ENCODE results near the gene PRKN. TPM values are rescaled to one million over a fixed set of nuclear protein-coding genes. Genes with fewer than 3 reads are reported as not detected.

Gene PRKN
- total and polyA plus RNA-seq, 9 donors: 3.0 to 15.0 (median 9.2) TPM

DNA sequence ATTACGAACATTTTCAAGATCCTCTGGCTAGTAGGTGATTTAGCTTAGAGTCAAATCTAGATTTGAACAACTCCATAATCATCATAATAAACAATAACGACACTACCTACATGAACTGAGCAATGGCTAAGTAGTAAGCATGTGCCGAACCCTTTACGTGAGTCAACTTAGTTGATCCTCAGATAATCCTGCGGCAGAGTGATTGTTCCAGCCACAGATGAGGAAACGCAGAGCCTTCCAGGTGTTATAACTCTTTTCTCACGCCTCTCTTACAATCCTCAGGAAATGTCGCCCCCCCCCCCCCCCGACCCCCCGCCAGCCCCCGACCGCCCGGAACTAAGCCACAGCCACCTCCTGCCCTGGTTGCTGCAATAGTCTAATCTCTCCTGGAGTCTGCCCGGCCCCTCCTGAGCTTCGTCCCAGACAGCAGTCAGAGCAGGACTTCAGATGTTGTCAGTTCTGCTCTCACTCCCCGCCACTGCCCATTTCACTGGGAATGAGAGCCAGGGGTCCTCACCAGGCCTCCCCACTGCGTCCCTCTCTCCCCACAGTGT is 1312.2 kb downstream of the PRKN start:
- Histone ChIP-seq H3K36me3 (no peaks in the 10 kb centered on the region), H3K4me1 (ENCODE audit: insufficient read depth) (peaks cover 2% of the 10 kb centered on the region), H3K27me3 (no peaks in the 10 kb centered on the region), H3K9me3 (no peaks in the 10 kb centered on the region), H3K27ac (no peak overlapping the region), H3K4me3 (no peak overlapping the region)
- intact Hi-C loops (cut with DNase I): no loop called here
- DNase-seq: no peak
- WGBS, 3 donors: 70 to 81% (median 75%) methylated on average over 17 of the region's 17 CpGs
- no peak for TF ChIP-seq POLR2A (IDR thresholded peaks at IDR 0.05)
- TF ChIP-seq, protein P1, sequence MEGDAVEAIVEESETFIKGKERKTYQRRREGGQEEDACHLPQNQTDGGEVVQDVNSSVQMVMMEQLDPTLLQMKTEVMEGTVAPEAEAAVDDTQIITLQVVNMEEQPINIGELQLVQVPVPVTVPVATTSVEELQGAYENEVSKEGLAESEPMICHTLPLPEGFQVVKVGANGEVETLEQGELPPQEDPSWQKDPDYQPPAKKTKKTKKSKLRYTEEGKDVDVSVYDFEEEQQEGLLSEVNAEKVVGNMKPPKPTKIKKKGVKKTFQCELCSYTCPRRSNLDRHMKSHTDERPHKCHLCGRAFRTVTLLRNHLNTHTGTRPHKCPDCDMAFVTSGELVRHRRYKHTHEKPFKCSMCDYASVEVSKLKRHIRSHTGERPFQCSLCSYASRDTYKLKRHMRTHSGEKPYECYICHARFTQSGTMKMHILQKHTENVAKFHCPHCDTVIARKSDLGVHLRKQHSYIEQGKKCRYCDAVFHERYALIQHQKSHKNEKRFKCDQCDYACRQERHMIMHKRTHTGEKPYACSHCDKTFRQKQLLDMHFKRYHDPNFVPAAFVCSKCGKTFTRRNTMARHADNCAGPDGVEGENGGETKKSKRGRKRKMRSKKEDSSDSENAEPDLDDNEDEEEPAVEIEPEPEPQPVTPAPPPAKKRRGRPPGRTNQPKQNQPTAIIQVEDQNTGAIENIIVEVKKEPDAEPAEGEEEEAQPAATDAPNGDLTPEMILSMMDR (IDR thresholded peaks at IDR 0.05): no peak
- no peak for TF ChIP-seq EP300 (IDR thresholded peaks at IDR 0.05)

DNA sequence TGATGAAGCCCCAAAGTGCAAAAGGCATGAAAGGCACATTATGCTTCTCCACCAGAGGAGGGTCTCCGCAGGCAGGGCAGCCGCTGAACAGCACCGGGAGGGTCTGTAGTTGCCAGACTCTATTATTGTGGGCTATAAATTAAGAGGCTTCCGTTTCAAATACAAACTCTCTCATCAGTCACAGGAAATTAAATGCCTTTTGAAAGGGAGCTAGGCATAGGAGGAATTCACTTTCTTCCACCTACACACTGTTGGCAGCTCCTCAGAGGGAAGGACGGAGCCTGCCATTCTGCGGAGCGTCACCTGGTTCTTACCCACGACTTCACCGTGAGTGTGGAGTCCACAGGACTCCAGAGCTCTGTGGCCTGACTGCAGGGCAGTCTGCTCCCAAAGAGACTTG is 1312.9 kb downstream of the PRKN start:
- peaks cover 2% of the 10 kb centered on the region for H3K4me1 ChIP-seq (ENCODE audit: insufficient read depth)
- no peaks in the 10 kb centered on the region for H3K9me3 ChIP-seq
- H3K27me3 ChIP-seq: no peaks in the 10 kb centered on the region
- WGBS, 3 donors: 75 to 82% (median 80%) methylated on average over 9 of the region's 9 CpGs
- DNase-seq: no peak
- intact Hi-C loops (cut with DNase I): loop anchor here in 1 of 4 donors (5.0 kb wide), 1 partner anchor 2002 kb away; no protein-coding TSS in a partner anchor
- H3K4me3 ChIP-seq: no peak overlapping the region
- H3K27ac ChIP-seq: no peak overlapping the region
- H3K36me3 ChIP-seq: no peaks in the 10 kb centered on the region
- TF ChIP-seq, protein P1 (IDR thresholded peaks at IDR 0.05): no peak
- TF ChIP-seq EP300 (IDR thresholded peaks at IDR 0.05) (no peak), POLR2A (IDR thresholded peaks at IDR 0.05) (no peak)

DNA sequence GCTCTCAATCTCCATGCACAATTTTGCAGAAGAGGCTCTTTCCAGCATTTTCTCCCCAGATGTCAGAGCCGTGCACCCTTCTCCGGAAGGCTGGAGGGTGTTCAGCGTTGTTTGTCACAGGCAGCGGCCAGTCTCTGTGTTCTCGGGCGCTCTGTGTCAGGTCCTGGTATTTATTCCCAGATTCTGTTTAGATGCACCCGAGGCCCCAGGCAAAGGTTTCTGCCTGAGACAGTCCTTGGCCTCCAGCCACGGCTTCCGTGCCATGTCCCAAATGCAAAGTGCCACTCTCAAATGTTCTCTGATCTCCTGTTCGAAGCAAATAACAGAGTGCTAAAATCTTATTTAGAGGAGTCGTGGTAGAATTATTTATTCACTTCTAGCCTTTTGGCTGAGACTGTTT is 1313.4 kb downstream of the PRKN start:
- H3K36me3 ChIP-seq: no peaks in the 10 kb centered on the region
- no peaks in the 10 kb centered on the region for H3K9me3 ChIP-seq
- intact Hi-C loops (cut with DNase I): loop anchor here in 1 of 4 donors (5.0 kb wide), 1 partner anchor 2002 kb away; no protein-coding TSS in a partner anchor
- no peak for DNase-seq
- 86 to 90% (median 88%) methylated on average over 11 of the region's 11 CpGs for WGBS, 3 donors
- H3K27me3 ChIP-seq: no peaks in the 10 kb centered on the region
- peaks cover 2% of the 10 kb centered on the region for H3K4me1 ChIP-seq (ENCODE audit: insufficient read depth)
- H3K4me3 ChIP-seq: no peak overlapping the region
- TF ChIP-seq, protein P1 (IDR thresholded peaks at IDR 0.05): no peak
- no peak overlapping the region for H3K27ac ChIP-seq

DNA sequence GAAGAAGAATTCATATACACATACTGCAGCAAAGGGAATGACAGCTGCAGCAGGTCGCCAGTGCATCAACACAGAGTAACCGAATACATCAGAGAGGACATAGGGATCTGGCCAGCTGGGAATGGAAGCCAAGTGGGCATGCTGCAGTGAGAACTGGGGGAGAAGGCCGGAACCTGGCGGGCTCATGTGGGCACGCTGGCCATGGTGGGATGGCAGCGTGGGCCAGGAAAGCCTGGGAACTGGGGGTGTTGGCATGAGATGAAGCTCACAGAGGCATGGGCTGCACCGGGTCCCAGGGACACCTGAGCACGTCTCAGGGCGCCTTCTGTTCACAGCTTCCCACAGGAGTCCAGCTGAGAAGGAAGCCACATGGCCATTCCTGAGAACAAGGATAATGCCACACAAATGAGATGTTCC is 1314.2 kb downstream of the PRKN start:
- TF ChIP-seq EP300 (IDR thresholded peaks at IDR 0.05): no peak
- TF ChIP-seq, protein P1 (IDR thresholded peaks at IDR 0.05): no peak
- no peak for TF ChIP-seq POLR2A (IDR thresholded peaks at IDR 0.05)
- H3K9me3 ChIP-seq: no peaks in the 10 kb centered on the region
- 75 to 81% (median 79%) methylated on average over 9 of the region's 9 CpGs for WGBS, 3 donors
- intact Hi-C loops (cut with DNase I): loop anchor here in 1 of 4 donors (5.0 kb wide), 1 partner anchor 2001 kb away; no protein-coding TSS in a partner anchor
- H3K4me3 ChIP-seq: no peak overlapping the region
- no peaks in the 10 kb centered on the region for H3K36me3 ChIP-seq
- no peaks in the 10 kb centered on the region for H3K27me3 ChIP-seq
- DNase-seq: no peak
- no peak overlapping the region for H3K27ac ChIP-seq
- H3K4me1 ChIP-seq (ENCODE audit: insufficient read depth): peaks cover 2% of the 10 kb centered on the region
